H9 (cell line): ENCODE data around the gene ETHE1. TPM values are rescaled to one million over a fixed set of nuclear protein-coding genes. Genes with fewer than 3 reads are reported as not detected.

Source experiments
- DNase-seq: peaks from one replicate; pipeline ENCODE4 v3.0.0-alpha.2; 2017
- H2AFZ ChIP-seq: one replicate; pipeline ENCODE4 v1.6.1; 2013; ENCODE audit warnings: mild to moderate bottlenecking, low read length, control low read depth, moderate library complexity
- H2AK5ac ChIP-seq: 2 replicates; pipeline ENCODE4 v1.6.1; 2013; ENCODE audit warnings: low read length, control low read depth, mixed read lengths; ENCODE audit not compliant: insufficient read length
- H2BK120ac ChIP-seq: one replicate; pipeline ENCODE4 v1.6.1; 2013; ENCODE audit warnings: low read depth, mild to moderate bottlenecking, low read length, control low read depth, inconsistent platforms; ENCODE audit not compliant: poor library complexity, severe bottlenecking
- H2BK12ac ChIP-seq: 2 replicates; pipeline ENCODE4 v1.6.1; 2013; ENCODE audit warnings: low read length, control low read depth, mixed read lengths, low read depth; ENCODE audit not compliant: insufficient read length
- H2BK15ac ChIP-seq: 2 replicates; pipeline ENCODE4 v1.6.1; 2013; ENCODE audit warnings: low read depth, low read length, control low read depth
- H2BK20ac ChIP-seq: one replicate; pipeline ENCODE4 v1.6.1; 2013; ENCODE audit warnings: low read depth, mild to moderate bottlenecking, low read length, control low read depth, inconsistent platforms; ENCODE audit not compliant: poor library complexity, severe bottlenecking
- H2BK5ac ChIP-seq: 2 replicates; pipeline ENCODE4 v1.6.1; 2013; ENCODE audit warnings: low read length, control low read depth, mixed read lengths; ENCODE audit not compliant: insufficient read length
- H3K14ac ChIP-seq: 2 replicates; pipeline ENCODE4 v1.6.1; 2013; ENCODE audit warnings: low read length, control low read depth; ENCODE audit not compliant: insufficient read depth
- H3K18ac ChIP-seq: 2 replicates; pipeline ENCODE4 v1.6.1; 2013; ENCODE audit warnings: low read depth, mild to moderate bottlenecking, mixed read lengths, low read length, control low read depth; ENCODE audit not compliant: insufficient read length
- H3K23ac ChIP-seq: 2 replicates; pipeline ENCODE4 v1.6.1; 2013; ENCODE audit warnings: low read length, control low read depth, mixed read lengths, low read depth; ENCODE audit not compliant: insufficient read length
- H3K23me2 ChIP-seq: 2 replicates; pipeline ENCODE4 v1.6.1; 2013; ENCODE audit warnings: low read depth, mild to moderate bottlenecking, mixed read lengths, low read length, control low read depth; ENCODE audit not compliant: insufficient read length, poor library complexity, severe bottlenecking
- H3K27ac ChIP-seq: 2 replicates; pipeline ENCODE4 v1.5.1; 2013; ENCODE audit warnings: low read length, control low read depth, mixed read lengths, low read depth; ENCODE audit not compliant: insufficient read length
- H3K27me3 ChIP-seq: 2 replicates; pipeline ENCODE4 v1.6.1; 2013; ENCODE audit warnings: low read length, control low read depth, inconsistent platforms; ENCODE audit not compliant: insufficient read depth
- H3K4ac ChIP-seq: 2 replicates; pipeline ENCODE4 v1.6.1; 2013; ENCODE audit warnings: low read depth, mild to moderate bottlenecking, control low read depth, inconsistent platforms, low read length, moderate library complexity
- H3K4me1 ChIP-seq: 2 replicates; pipeline ENCODE4 v1.6.1; 2013; ENCODE audit warnings: low read length, control low read depth, inconsistent platforms; ENCODE audit not compliant: insufficient read depth
- H3K4me2 ChIP-seq: 2 replicates; pipeline ENCODE4 v1.6.1; 2013; ENCODE audit warnings: low read length, control low read depth, mixed read lengths; ENCODE audit not compliant: insufficient read length, insufficient read depth
- H3K56ac ChIP-seq: 2 replicates; pipeline ENCODE4 v1.6.1; 2013; ENCODE audit warnings: low read depth, mild to moderate bottlenecking, mixed read lengths, low read length, control low read depth; ENCODE audit not compliant: insufficient read length
- H3K79me1 ChIP-seq: 2 replicates; pipeline ENCODE4 v1.6.1; 2013; ENCODE audit warnings: low read depth, mild to moderate bottlenecking, moderate library complexity, low read length, control low read depth, inconsistent platforms; ENCODE audit not compliant: insufficient read depth, poor library complexity, severe bottlenecking
- H3K79me2 ChIP-seq: 2 replicates; pipeline ENCODE4 v1.6.1; 2013; ENCODE audit warnings: low read length, control low read depth, inconsistent platforms; ENCODE audit not compliant: insufficient read depth
- H3K9ac ChIP-seq: 2 replicates; pipeline ENCODE4 v1.6.1; 2013; ENCODE audit warnings: low read length, control low read depth, mixed read lengths; ENCODE audit not compliant: insufficient read length; ENCODE audit errors: extremely low read depth
- H3K9me3 ChIP-seq: one replicate; pipeline ENCODE4 v1.6.1; 2013; ENCODE audit warnings: low read depth, low read length, inconsistent platforms; ENCODE audit not compliant: control insufficient read depth
- H3T11ph ChIP-seq: one replicate; pipeline ENCODE4 v1.6.1; 2013; ENCODE audit warnings: mild to moderate bottlenecking, low read length, control low read depth, inconsistent platforms
- H4K20me1 ChIP-seq: one replicate; pipeline ENCODE4 v1.6.1; 2013; ENCODE audit not compliant: control insufficient read depth, insufficient read length, insufficient read depth
- H4K5ac ChIP-seq: 2 replicates; pipeline ENCODE4 v1.6.1; 2013; ENCODE audit warnings: low read depth, mild to moderate bottlenecking, mixed read lengths, low read length, control low read depth; ENCODE audit not compliant: insufficient read length
- H4K8ac ChIP-seq: replicated peaks from 2 replicates; pipeline ENCODE4 v1.6.1; 2013; ENCODE audit warnings: low read length, control low read depth, mixed read lengths, low read depth; ENCODE audit not compliant: insufficient read length
- H4K91ac ChIP-seq: 2 replicates; pipeline ENCODE4 v1.6.1; 2013; ENCODE audit warnings: low read depth, mild to moderate bottlenecking, moderate library complexity, mixed read lengths, low read length, control low read depth; ENCODE audit not compliant: insufficient read length
- H3K27ac Mint-ChIP-seq, 3 experiments: 2 replicates in 2 of 3; 3 replicates in 1 of 3; pipeline ENCODE4 v1.8.0; 2020 to 2021; ENCODE audit warnings: mixed read lengths in 3 of 3, mild to moderate bottlenecking in 1 of 3, moderate library complexity in 1 of 3
- H3K27me3 Mint-ChIP-seq: 2 replicates; pipeline ENCODE4 v1.8.0; 2021; ENCODE audit warnings: low read depth, mild to moderate bottlenecking, moderate library complexity, mixed read lengths
- H3K36me3 Mint-ChIP-seq, 3 experiments: 2 replicates in 2 of 3; 3 replicates in 1 of 3; pipeline ENCODE4 v1.8.0; 2020 to 2021; ENCODE audit warnings: low read depth in 3 of 3, mixed read lengths in 3 of 3; ENCODE audit not compliant: insufficient read depth in 1 of 3
- H3K4me1 Mint-ChIP-seq, 2 experiments: 2 replicates each; pipeline ENCODE4 v1.8.0; 2020; ENCODE audit warnings: mixed read lengths in 2 of 2
- H3K4me3 Mint-ChIP-seq, 2 experiments: 2 replicates in 1 of 2; 3 replicates in 1 of 2; pipeline ENCODE4 v1.8.0; 2020 to 2021; ENCODE audit warnings: mild to moderate bottlenecking in 2 of 2, mixed read lengths in 2 of 2, moderate library complexity in 1 of 2
- H3K9me3 Mint-ChIP-seq, 2 experiments: 2 replicates in 1 of 2; 3 replicates in 1 of 2; pipeline ENCODE4 v1.8.0; 2020; ENCODE audit warnings: mild to moderate bottlenecking in 2 of 2, mixed read lengths in 2 of 2, moderate library complexity in 1 of 2
- CTCF ChIP-seq: fragments of 200-600 bp; sonication (generic); conservative IDR thresholded peaks from 3 replicates; pipeline ENCODE4 v1.8.0; 2021; ENCODE audit warnings: antibody characterized with exemption, mild to moderate bottlenecking
- WGBS: extraction: QIAGEN DNeasy Blood & Tissue Kit; methylation state at CpG from one replicate; pipeline ENCODE4 v1.1.7; 2013; ENCODE audit warnings: missing lambda C conversion rate, low lambda C conversion rate, mixed read lengths; ENCODE audit not compliant: insufficient read length; ENCODE audit errors: extremely low coverage; 5-methylcytosine and 5-hydroxymethylcytosine counted together
- total RNA-seq: library from RNA; stranded (reverse); gene quantifications from 2 replicates; pipeline ENCODE4 v1.2.1, GENCODE V29; 2021

ETHE1 gene
- total RNA-seq, 1 experiment from 2014 or later = 18.8 TPM

DNA sequence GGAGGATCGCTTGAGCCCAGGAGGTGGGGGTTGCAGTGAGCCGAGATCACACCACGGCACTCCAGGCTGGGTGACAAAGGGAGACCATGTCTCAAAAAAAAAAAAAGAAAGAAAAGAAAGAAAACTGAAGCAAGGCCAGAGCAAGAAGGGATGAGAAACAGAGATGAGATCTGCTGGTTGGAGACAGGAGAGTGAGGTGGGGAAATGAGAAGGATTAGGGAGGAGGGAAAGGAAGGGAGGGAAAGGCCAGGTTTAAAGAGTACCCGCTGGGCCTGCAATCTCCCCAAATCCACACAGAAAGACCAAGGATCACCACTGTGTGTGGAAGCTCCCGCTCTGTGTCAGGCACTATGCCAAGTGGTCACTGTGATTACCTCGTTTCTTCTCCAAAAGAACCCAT lies 45.3 kb downstream of the ETHE1 start:
- H3K9me3 ChIP-seq = no peaks in the 10 kb centered on the region
- no peak overlapping the region for H3K14ac ChIP-seq
- no peak overlapping the region for H3K9ac ChIP-seq
- no peak overlapping the region for H3K4ac ChIP-seq
- H3T11ph ChIP-seq = no peak overlapping the region
- no peak overlapping the region for H2BK20ac ChIP-seq
- H3K79me2 ChIP-seq = no peaks in the 10 kb centered on the region
- no peak overlapping the region for H2BK12ac ChIP-seq
- Mint-ChIP-seq H3K9me3 (no peaks in the 10 kb centered on the region), H3K4me1 (no peaks in the 10 kb centered on the region), H3K27me3 (peaks cover 2% of the 10 kb centered on the region; the same call in 1 of the 2 replicates), H3K36me3 (peaks cover 0 to 7% (median 0%) of the 10 kb centered on the region in 3 experiments; a peak in 1 of 7 replicates), H3K27ac (peak overlapping the region in 1 of 3 experiments; percentile 33; a peak in 2 of 7 replicates), H3K4me3 (no peak overlapping the region)
- H2AFZ ChIP-seq = no peak overlapping the region
- no peak overlapping the region for H3K56ac ChIP-seq
- H4K20me1 ChIP-seq = no peaks in the 10 kb centered on the region
- WGBS = no CpG with 5 or more reads among the region's 6 CpGs
- no peak overlapping the region for H4K8ac ChIP-seq
- H4K5ac ChIP-seq = no peak overlapping the region
- H3K23me2 ChIP-seq = no peaks in the 10 kb centered on the region
- H2BK120ac ChIP-seq = no peak overlapping the region
- H3K4me2 ChIP-seq = no peak overlapping the region
- no peak overlapping the region for H3K27ac ChIP-seq
- H2BK5ac ChIP-seq = no peak overlapping the region
- H3K4me1 ChIP-seq = no peaks in the 10 kb centered on the region
- H3K79me1 ChIP-seq = no peaks in the 10 kb centered on the region
- H3K23ac ChIP-seq = no peak overlapping the region
- H2AK5ac ChIP-seq = no peak overlapping the region
- no peak for DNase-seq
- H3K18ac ChIP-seq = no peak overlapping the region
- no peaks in the 10 kb centered on the region for H3K27me3 ChIP-seq
- no peak overlapping the region for H4K91ac ChIP-seq
- no peak for TF ChIP-seq CTCF
- H2BK15ac ChIP-seq = no peak overlapping the region
